ENCODE measurements around the gene ANKRD63. TPM values are rescaled to one million over a fixed set of nuclear protein-coding genes. Genes with fewer than 3 reads are reported as not detected.
A peak's percentile ranks its signal among the peaks of the same experiment; 100 is the strongest.

ANKRD63 gene
- polyA plus RNA-seq, 3 donors: not detected

- H3K27me3 ChIP-seq (ENCODE audit: control insufficient read depth in 2 of 2, insufficient read depth in 2 of 2, low read length in 2 of 2): peaks cover 21 to 32% of the 10 kb centered on the region in 2 donors
- no peaks in the 10 kb centered on the region for H3K36me3 ChIP-seq (replicated peaks in 1 of 2; ENCODE audit: control insufficient read depth in 1 of 2, insufficient read depth in 2 of 2, low read length in 2 of 2)
- H3K4me2 ChIP-seq (replicated peaks; ENCODE audit: extremely low read depth, low read length, poor library complexity, severe bottlenecking): peak overlapping the region; percentile 84
- peaks cover 39 to 52% (median 41%) of the 10 kb centered on the region in 3 donors for H3K27me3 Mint-ChIP-seq (ENCODE audit: low read depth in 3 of 3)
- no peak for DNase-seq
- H3K4me1 ChIP-seq (ENCODE audit: control insufficient read depth in 1 of 2, insufficient read depth in 2 of 2, low read length in 2 of 2): peaks cover 10 to 15% of the 10 kb centered on the region in 2 donors
- peak overlapping the region; percentile 24 to 69 for H3K4me3 Mint-ChIP-seq
- 61% methylated on average over 27 of the region's 27 CpGs for WGBS (ENCODE audit: insufficient coverage)
- peaks cover 0 to 6% of the 10 kb centered on the region in 2 donors for H3K9me3 ChIP-seq (replicated peaks in 1 of 2; ENCODE audit: control insufficient read depth in 1 of 2, insufficient read depth in 1 of 2, low read length in 2 of 2)
- peaks cover 4 to 6% of the 10 kb centered on the region in 2 donors for H3K36me3 Mint-ChIP-seq
- H3K9ac ChIP-seq (ENCODE audit: insufficient read depth, low read length, poor library complexity, severe bottlenecking): peak overlapping the region; percentile 53
- no peak overlapping the region for H3K27ac ChIP-seq (ENCODE audit: low read depth in 1 of 2, low read length in 2 of 2)
- H3K79me2 ChIP-seq (ENCODE audit: insufficient read depth, low read length): no peaks in the 10 kb centered on the region
- H3K27ac Mint-ChIP-seq: no peak overlapping the region
- H2AFZ ChIP-seq (ENCODE audit: insufficient read depth, low read depth, low read length, poor library complexity, severe bottlenecking): peak overlapping the region; percentile 82
- no peak for TF ChIP-seq CTCF (IDR thresholded peaks at IDR 0.05)
- intact Hi-C loops (cut with micrococcal nuclease): no loop called here
- peaks cover 0 to 5% (median 3%) of the 10 kb centered on the region in 7 donors for H3K9me3 Mint-ChIP-seq
- peaks cover 8% of the 10 kb centered on the region for H3K4me1 Mint-ChIP-seq
- no peaks in the 10 kb centered on the region for H4K20me1 ChIP-seq (ENCODE audit: insufficient read depth, low read length)
- peak overlapping the region in 1 of 3 experiments; percentile 74 for H3K4me3 ChIP-seq (replicated peaks in 1 of 3; ENCODE audit: low read depth in 2 of 3, low read length in 3 of 3)
Observed at GRCh38 chr15:40252141-40252437, 30.8 kb downstream of the ANKRD63 start.

- peaks cover 21 to 32% of the 10 kb centered on the region in 2 donors for H3K27me3 ChIP-seq (ENCODE audit: control insufficient read depth in 2 of 2, insufficient read depth in 2 of 2, low read length in 2 of 2)
- DNase-seq: no peak
- Mint-ChIP-seq H3K9me3 (peaks cover 0 to 5% (median 3%) of the 10 kb centered on the region in 7 donors), H3K27ac (no peak overlapping the region), H3K27me3 (ENCODE audit: low read depth in 3 of 3) (peaks cover 40 to 52% (median 44%) of the 10 kb centered on the region in 3 donors), H3K36me3 (peaks cover 4 to 6% of the 10 kb centered on the region in 2 donors), H3K4me1 (peaks cover 6% of the 10 kb centered on the region), H3K4me3 (peak overlapping the region; percentile 13 to 69)
- peaks cover 0 to 6% of the 10 kb centered on the region in 2 donors for H3K9me3 ChIP-seq (replicated peaks in 1 of 2; ENCODE audit: control insufficient read depth in 1 of 2, insufficient read depth in 1 of 2, low read length in 2 of 2)
- peaks cover 10 to 15% of the 10 kb centered on the region in 2 donors for H3K4me1 ChIP-seq (ENCODE audit: control insufficient read depth in 1 of 2, insufficient read depth in 2 of 2, low read length in 2 of 2)
- WGBS (ENCODE audit: insufficient coverage): 97% methylated on average over 10 of the region's 10 CpGs
- no peak overlapping the region for H2AFZ ChIP-seq (ENCODE audit: insufficient read depth, low read depth, low read length, poor library complexity, severe bottlenecking)
- H3K4me2 ChIP-seq (replicated peaks; ENCODE audit: extremely low read depth, low read length, poor library complexity, severe bottlenecking): peak overlapping the region; percentile 84
- H3K9ac ChIP-seq (ENCODE audit: insufficient read depth, low read length, poor library complexity, severe bottlenecking): no peak overlapping the region
- no peaks in the 10 kb centered on the region for H4K20me1 ChIP-seq (ENCODE audit: insufficient read depth, low read length)
- H3K36me3 ChIP-seq (replicated peaks in 1 of 2; ENCODE audit: control insufficient read depth in 1 of 2, insufficient read depth in 2 of 2, low read length in 2 of 2): no peaks in the 10 kb centered on the region
- no peak overlapping the region for H3K27ac ChIP-seq (ENCODE audit: low read depth in 1 of 2, low read length in 2 of 2)
- H3K4me3 ChIP-seq (replicated peaks in 1 of 3; ENCODE audit: low read depth in 2 of 3, low read length in 3 of 3): no peak overlapping the region
- TF ChIP-seq CTCF (IDR thresholded peaks at IDR 0.05): no peak
- intact Hi-C loops (cut with micrococcal nuclease): no loop called here
- H3K79me2 ChIP-seq (ENCODE audit: insufficient read depth, low read length): no peaks in the 10 kb centered on the region
Observed at GRCh38 chr15:40251486-40252140, 31.3 kb downstream of the ANKRD63 start.

All from CD14-positive monocyte (primary cell).